ENCODE data around the gene CLSTN2. TPM values are rescaled to one million over a fixed set of nuclear protein-coding genes. Genes with fewer than 3 reads are reported as not detected.
A peak's percentile ranks its signal among the peaks of the same experiment; 100 is the strongest.

Gene CLSTN2
- total RNA-seq, 1 donor from 2014 or later = 80.9 TPM

- no peaks in the 10 kb centered on the region for H3K9me3 ChIP-seq (ENCODE audit: insufficient read depth, low read depth, low read length)
- H3K27ac Mint-ChIP-seq (ENCODE audit: unreplicated experiment) = no peak overlapping the region
- H3K4me3 Mint-ChIP-seq (ENCODE audit: unreplicated experiment) = no peak overlapping the region
- no peaks in the 10 kb centered on the region for H3K79me2 ChIP-seq (ENCODE audit: insufficient read depth, low read length)
- H3K9me3 Mint-ChIP-seq (ENCODE audit: unreplicated experiment) = no peaks in the 10 kb centered on the region
- no peak overlapping the region for H3K27ac ChIP-seq (ENCODE audit: low read depth, low read length)
- no peak for FAIRE-seq
- no peak overlapping the region for H3K9ac ChIP-seq (ENCODE audit: low read length)
- H3K36me3 ChIP-seq (ENCODE audit: insufficient read depth, low read length) = no peaks in the 10 kb centered on the region
- no peaks in the 10 kb centered on the region for H3K27me3 Mint-ChIP-seq (ENCODE audit: low read depth, unreplicated experiment)
- H3K4me1 ChIP-seq (ENCODE audit: insufficient read depth, low read length) = no peaks in the 10 kb centered on the region
- H3K27me3 ChIP-seq (ENCODE audit: insufficient read depth, low read length) = no peaks in the 10 kb centered on the region
- H2AFZ ChIP-seq (ENCODE audit: low read depth, low read length) = no peak overlapping the region
- no peak for DNase-seq (ENCODE audit: low read depth)
- H3K4me3 ChIP-seq (ENCODE audit: insufficient read depth, low read depth, low read length) = no peak overlapping the region
- no peaks in the 10 kb centered on the region for H4K20me1 ChIP-seq (ENCODE audit: insufficient read depth, low read length)
- no peaks in the 10 kb centered on the region for H3K4me1 Mint-ChIP-seq (ENCODE audit: low read depth, unreplicated experiment)
- no peak overlapping the region for H3K4me2 ChIP-seq (ENCODE audit: low read length)
- TF ChIP-seq EZH2 (IDR thresholded peaks at IDR 0.05; ENCODE audit: insufficient read depth, low read length) = no peak
- peak; percentile 9 for TF ChIP-seq CTCF (IDR thresholded peaks at IDR 0.05; ENCODE audit: insufficient read depth, low read depth, low read length)
- peaks cover 4% of the 10 kb centered on the region for H3K36me3 Mint-ChIP-seq (ENCODE audit: low read depth, unreplicated experiment)
These were observed 47.4 kb downstream of the CLSTN2 start for GRCh38 chr3:139982404-139982803.

- Histone ChIP-seq H3K4me2 (ENCODE audit: low read length) (no peak overlapping the region), H2AFZ (ENCODE audit: low read depth, low read length) (no peak overlapping the region), H3K9ac (ENCODE audit: low read length) (no peak overlapping the region), H3K4me1 (ENCODE audit: insufficient read depth, low read length) (no peaks in the 10 kb centered on the region), H3K4me3 (ENCODE audit: insufficient read depth, low read depth, low read length) (no peak overlapping the region), H4K20me1 (ENCODE audit: insufficient read depth, low read length) (no peaks in the 10 kb centered on the region), H3K27me3 (ENCODE audit: insufficient read depth, low read length) (no peaks in the 10 kb centered on the region), H3K79me2 (ENCODE audit: insufficient read depth, low read length) (no peaks in the 10 kb centered on the region), H3K36me3 (ENCODE audit: insufficient read depth, low read length) (no peaks in the 10 kb centered on the region), H3K9me3 (ENCODE audit: insufficient read depth, low read depth, low read length) (no peaks in the 10 kb centered on the region), H3K27ac (ENCODE audit: low read depth, low read length) (no peak overlapping the region)
- FAIRE-seq (no peak), DNase-seq (ENCODE audit: low read depth) (no peak)
- Mint-ChIP-seq H3K9me3 (ENCODE audit: unreplicated experiment) (no peaks in the 10 kb centered on the region), H3K4me1 (ENCODE audit: low read depth, unreplicated experiment) (peaks cover 8% of the 10 kb centered on the region), H3K36me3 (ENCODE audit: low read depth, unreplicated experiment) (peaks cover 7% of the 10 kb centered on the region), H3K4me3 (ENCODE audit: unreplicated experiment) (no peak overlapping the region), H3K27ac (ENCODE audit: unreplicated experiment) (no peak overlapping the region), H3K27me3 (ENCODE audit: low read depth, unreplicated experiment) (no peaks in the 10 kb centered on the region)
- TF ChIP-seq CTCF (IDR thresholded peaks at IDR 0.05; ENCODE audit: insufficient read depth, low read depth, low read length) (no peak), EZH2 (IDR thresholded peaks at IDR 0.05; ENCODE audit: insufficient read depth, low read length) (no peak)
These were observed 50.6 kb downstream of the CLSTN2 start for GRCh38 chr3:139985576-139985975.

- no peak overlapping the region for H3K4me3 ChIP-seq (ENCODE audit: insufficient read depth, low read depth, low read length)
- FAIRE-seq (no peak), DNase-seq (ENCODE audit: low read depth) (no peak)
- Mint-ChIP-seq H3K9me3 (ENCODE audit: unreplicated experiment) (no peaks in the 10 kb centered on the region), H3K36me3 (ENCODE audit: low read depth, unreplicated experiment) (peaks cover 7% of the 10 kb centered on the region), H3K4me3 (ENCODE audit: unreplicated experiment) (no peak overlapping the region), H3K27me3 (ENCODE audit: low read depth, unreplicated experiment) (no peaks in the 10 kb centered on the region), H3K27ac (ENCODE audit: unreplicated experiment) (no peak overlapping the region), H3K4me1 (ENCODE audit: low read depth, unreplicated experiment) (peaks cover 8% of the 10 kb centered on the region)
- no peak overlapping the region for H2AFZ ChIP-seq (ENCODE audit: low read depth, low read length)
- H3K4me1 ChIP-seq (ENCODE audit: insufficient read depth, low read length) = no peaks in the 10 kb centered on the region
- H3K27ac ChIP-seq (ENCODE audit: low read depth, low read length) = no peak overlapping the region
- TF ChIP-seq CTCF (IDR thresholded peaks at IDR 0.05; ENCODE audit: insufficient read depth, low read depth, low read length) (no peak), EZH2 (IDR thresholded peaks at IDR 0.05; ENCODE audit: insufficient read depth, low read length) (no peak)
- H3K79me2 ChIP-seq (ENCODE audit: insufficient read depth, low read length) = no peaks in the 10 kb centered on the region
- no peak overlapping the region for H3K9ac ChIP-seq (ENCODE audit: low read length)
- H3K27me3 ChIP-seq (ENCODE audit: insufficient read depth, low read length) = no peaks in the 10 kb centered on the region
- no peaks in the 10 kb centered on the region for H4K20me1 ChIP-seq (ENCODE audit: insufficient read depth, low read length)
- no peak overlapping the region for H3K4me2 ChIP-seq (ENCODE audit: low read length)
- H3K9me3 ChIP-seq (ENCODE audit: insufficient read depth, low read depth, low read length) = no peaks in the 10 kb centered on the region
- H3K36me3 ChIP-seq (ENCODE audit: insufficient read depth, low read length) = no peaks in the 10 kb centered on the region
These were observed 52.9 kb downstream of the CLSTN2 start for GRCh38 chr3:139987908-139988307.
